GM11168 (cell line): ENCODE results near the gene CARNS1.
"Not testable (repeated sequence)": the region's sequence is repeated elsewhere in the genome, so short reads cannot be mapped to it uniquely, and the experiment has no call there.

ENCODE experiments used
- in situ Hi-C: fragments of 300-500 bp; cut with MboI; formaldehyde crosslinking; loops from one replicate; pipeline ENCODE4 v1.12.0; 2022; ENCODE audit warnings: low sequenced_read_pairs; ENCODE audit not compliant: unreplicated experiment

CARNS1 gene

GRCh38 chr11:67455054-67455453 lies 39.6 kb downstream of the CARNS1 start, which contains the start of gene CABP4:
Gene CABP4, plus strand, starts transcription at chr11:67455354. Its CDS starts 70 bp downstream, at chr11:67455424.
- in situ Hi-C loops = no loop called here

- in situ Hi-C loops = no loop called here
Measured at GRCh38 chr11:67456068-67456705, 40.7 kb downstream of the CARNS1 start.

GRCh38 chr11:67457453-67457852 lies 42.0 kb downstream of the CARNS1 start:
- in situ Hi-C loops = no loop called here

GRCh38 chr11:67458266-67458665 lies 42.8 kb downstream of the CARNS1 start:
- in situ Hi-C loops = no loop called here

GRCh38 chr11:67463186-67463585 lies 47.7 kb downstream of the CARNS1 start:
- in situ Hi-C loops = no loop called here

GRCh38 chr11:67463680-67464410 lies 48.4 kb downstream of the CARNS1 start:
- in situ Hi-C loops = no loop called here

GRCh38 chr11:67464411-67465188 lies 49.1 kb downstream of the CARNS1 start:
- in situ Hi-C loops = no loop called here

- in situ Hi-C loops = no loop called here
Measured at GRCh38 chr11:67465189-67465510, 49.7 kb downstream of the CARNS1 start.

GRCh38 chr11:67465530-67465929 lies 50.1 kb downstream of the CARNS1 start:
- in situ Hi-C loops = not testable (repeated sequence)

GRCh38 chr11:67466367-67466766 lies 50.9 kb downstream of the CARNS1 start:
- in situ Hi-C loops = no loop called here

- in situ Hi-C loops = no loop called here
Measured at GRCh38 chr11:67466962-67467771, 51.7 kb downstream of the CARNS1 start.

- in situ Hi-C loops = no loop called here
Measured at GRCh38 chr11:67468056-67468455, 52.6 kb downstream of the CARNS1 start.

GRCh38 chr11:67468456-67468758 lies 52.9 kb downstream of the CARNS1 start:
- in situ Hi-C loops = no loop called here

- in situ Hi-C loops = no loop called here
Measured at GRCh38 chr11:67468759-67469507, 53.5 kb downstream of the CARNS1 start, which contains the start of gene TMEM134. Gene TMEM134, minus strand, starts transcription at chr11:67469251. Its CDS starts 59 bp downstream, at chr11:67469192.

- in situ Hi-C loops = no loop called here
Measured at GRCh38 chr11:67469508-67469811, 54.0 kb downstream of the CARNS1 start.

GRCh38 chr11:67470337-67471002 lies 55.0 kb downstream of the CARNS1 start:
- in situ Hi-C loops = no loop called here

- in situ Hi-C loops = no loop called here
Measured at GRCh38 chr11:67472882-67473281, 57.4 kb downstream of the CARNS1 start.
